Stimulated activated naive B cell treated with anti-CD40 and anti-IgM and Interleukin-4, amounts not matched to agents 10 μg/mL and 1 μg/mL and 100 μg/mL, for 72 hours (primary cell): Measurements from ENCODE around the gene TGFBR3L.

ENCODE experiments used
- ATAC-seq, 2 donors: fragments of 150-1000 bp; cut with Tn5 transposase; replicated peaks; 2 replicates each; pipeline ENCODE4 v1.10.0; 2021; ENCODE audit warnings: moderate library complexity in 1 of 2
- DNase-seq: peaks from one replicate; pipeline ENCODE4 v3.0.0; 2021
- H3K27ac Mint-ChIP-seq: one replicate; pipeline ENCODE4 v1.8.0; 2022; ENCODE audit warnings: mild to moderate bottlenecking, mixed read lengths
- H3K27me3 Mint-ChIP-seq, 2 donors: one replicate each; pipeline ENCODE4 v1.8.0; 2022; ENCODE audit warnings: mixed read lengths in 2 of 2
- H3K36me3 Mint-ChIP-seq, 2 donors: one replicate each; pipeline ENCODE4 v1.8.0; 2022; ENCODE audit warnings: mixed read lengths in 2 of 2, mild to moderate bottlenecking in 1 of 2
- H3K4me1 Mint-ChIP-seq, 2 donors: one replicate each; pipeline ENCODE4 v1.8.0; 2022; ENCODE audit warnings: mixed read lengths in 2 of 2, mild to moderate bottlenecking in 1 of 2
- H3K4me3 Mint-ChIP-seq, 2 donors: one replicate each; pipeline ENCODE4 v1.8.0; 2022; ENCODE audit warnings: mild to moderate bottlenecking in 2 of 2, mixed read lengths in 2 of 2, moderate library complexity in 1 of 2
- H3K9me3 Mint-ChIP-seq, 2 donors: one replicate each; pipeline ENCODE4 v1.8.0; 2022; ENCODE audit warnings: mixed read lengths in 2 of 2, mild to moderate bottlenecking in 1 of 2

The TGFBR3L gene

DNA sequence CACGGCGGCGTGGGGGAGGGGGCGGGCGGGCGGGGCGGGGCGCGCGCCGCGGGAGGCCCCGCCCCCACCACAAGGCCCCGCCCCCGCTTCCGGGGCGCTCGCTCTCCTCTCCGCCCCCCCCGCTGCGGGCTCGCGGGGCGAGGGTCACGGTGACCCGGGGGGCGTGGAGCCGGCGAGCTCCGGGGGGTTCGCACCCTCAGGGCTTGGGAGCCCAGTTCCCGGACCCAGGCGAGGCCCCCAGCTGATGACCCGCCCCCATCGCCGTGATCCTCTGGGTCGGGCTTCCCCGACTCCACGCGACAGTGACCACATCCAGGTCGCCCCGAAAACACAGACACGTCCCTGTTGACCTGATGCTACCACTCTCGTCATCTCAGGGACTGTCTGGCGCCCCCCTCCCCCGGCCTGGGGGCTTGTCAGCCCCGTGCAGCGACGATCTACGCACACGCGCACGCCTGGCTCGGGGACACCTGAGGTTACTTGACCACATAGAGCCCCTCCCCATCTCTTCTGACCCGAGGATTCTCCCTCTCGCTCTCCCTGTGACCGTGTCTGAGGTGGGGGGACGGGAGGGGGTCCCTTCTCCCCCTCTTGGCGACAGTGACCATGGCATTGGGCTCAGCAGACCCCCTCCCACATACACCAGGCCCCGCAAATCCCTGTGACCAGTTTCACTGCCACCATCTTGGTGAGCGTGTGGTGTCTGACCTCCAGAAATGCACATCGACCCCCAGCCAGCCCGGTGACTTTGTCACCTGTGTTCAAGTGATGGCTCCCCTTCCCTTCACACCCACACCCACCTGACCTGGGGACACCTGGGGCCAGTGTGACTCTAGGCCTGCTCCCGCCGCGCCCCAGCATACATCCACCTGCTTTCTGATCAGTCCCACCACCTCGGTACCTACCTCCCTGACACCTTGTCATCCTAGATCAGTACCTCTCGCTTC, 10.3 kb upstream of the TGFBR3L start:
- Mint-ChIP-seq H3K4me3 (peak overlapping the region; percentile 93 to 96), H3K27ac (peak overlapping the region; percentile 94), H3K9me3 (no peaks in the 10 kb centered on the region), H3K27me3 (no peaks in the 10 kb centered on the region), H3K4me1 (peaks cover 31 to 52% of the 10 kb centered on the region in 2 donors), H3K36me3 (peaks cover 16 to 34% of the 10 kb centered on the region in 2 donors)
- DNase-seq (peak; percentile 61), ATAC-seq (peak; percentile 55 to 57)

DNA sequence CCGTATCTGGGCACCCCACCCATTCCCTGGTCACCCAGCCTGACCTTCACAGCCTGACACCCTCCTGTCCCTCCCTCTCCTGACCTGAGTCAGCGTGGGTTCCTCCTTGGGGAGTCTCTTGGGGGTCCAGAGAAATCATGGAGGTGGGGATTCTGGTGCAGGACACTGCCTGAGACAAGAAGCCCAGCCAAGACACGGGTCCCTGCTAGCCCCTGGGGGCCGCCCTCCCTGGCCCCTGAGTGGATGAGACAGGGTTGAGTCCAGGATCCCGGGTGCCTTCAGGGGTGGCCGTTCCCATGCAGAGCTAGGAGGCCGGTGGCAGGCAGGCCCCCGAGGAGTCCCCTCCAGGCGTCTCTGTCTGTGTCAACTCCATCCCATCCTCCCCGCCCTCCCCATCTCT, 9.4 kb upstream of the TGFBR3L start:
- H3K4me1 Mint-ChIP-seq: peaks cover 31 to 52% of the 10 kb centered on the region in 2 donors
- no peaks in the 10 kb centered on the region for H3K27me3 Mint-ChIP-seq
- H3K36me3 Mint-ChIP-seq: peaks cover 20 to 39% of the 10 kb centered on the region in 2 donors
- ATAC-seq (no peak), DNase-seq (no peak)
- peak overlapping the region; percentile 94 for H3K27ac Mint-ChIP-seq
- H3K4me3 Mint-ChIP-seq: peak overlapping the region; percentile 92 to 93
- H3K9me3 Mint-ChIP-seq: no peaks in the 10 kb centered on the region

DNA sequence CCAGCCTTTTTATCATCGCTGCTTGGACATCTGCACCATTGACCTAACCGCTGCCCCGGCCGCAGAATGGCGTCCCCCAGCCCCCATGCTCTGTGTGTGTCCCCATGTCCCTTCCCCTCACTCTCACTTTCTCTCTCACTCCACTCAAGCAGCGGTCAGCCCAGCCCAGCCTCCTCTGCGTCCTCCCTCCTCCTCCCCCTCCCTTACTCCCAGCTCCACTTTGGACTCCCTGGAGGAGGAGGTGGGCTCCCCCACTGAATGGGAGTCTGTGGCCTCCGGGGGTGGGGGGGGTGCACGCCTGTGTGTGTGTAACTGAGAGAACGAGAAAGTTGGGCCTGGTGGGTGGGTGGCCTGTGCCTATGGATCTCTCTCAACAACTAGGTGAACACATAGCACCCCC, 8.8 kb upstream of the TGFBR3L start:
- Mint-ChIP-seq H3K4me3 (peak overlapping the region; percentile 60 to 73), H3K36me3 (peaks cover 26 to 44% of the 10 kb centered on the region in 2 donors), H3K27me3 (no peaks in the 10 kb centered on the region), H3K4me1 (peaks cover 33 to 52% of the 10 kb centered on the region in 2 donors), H3K27ac (peak overlapping the region; percentile 11), H3K9me3 (no peaks in the 10 kb centered on the region)
- DNase-seq: no peak
- no peak for ATAC-seq

DNA sequence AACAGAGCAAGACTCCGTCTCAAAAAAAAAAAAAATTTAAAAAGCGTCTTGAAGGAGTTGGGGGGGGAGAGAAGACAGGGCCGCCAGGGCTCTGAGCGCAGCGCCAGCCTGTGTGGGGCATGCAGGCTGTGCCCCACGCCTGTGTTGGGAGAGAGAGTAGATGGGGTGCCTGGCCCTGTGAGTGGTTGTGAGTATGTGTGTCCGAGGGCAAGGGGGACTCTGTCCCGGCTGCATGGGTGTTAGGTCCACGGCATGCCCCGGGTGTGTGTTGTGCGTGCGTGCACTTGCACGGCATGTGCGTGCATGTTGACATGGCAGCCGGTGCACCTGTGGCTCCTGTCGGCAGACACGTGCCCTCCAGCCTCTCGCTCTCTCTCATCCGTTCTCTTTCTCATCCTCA, 7.5 kb upstream of the TGFBR3L start:
- no peaks in the 10 kb centered on the region for H3K9me3 Mint-ChIP-seq
- H3K36me3 Mint-ChIP-seq: peaks cover 36 to 53% of the 10 kb centered on the region in 2 donors
- no peak overlapping the region for H3K27ac Mint-ChIP-seq
- peaks cover 34 to 48% of the 10 kb centered on the region in 2 donors for H3K4me1 Mint-ChIP-seq
- no peak for ATAC-seq
- no peak overlapping the region for H3K4me3 Mint-ChIP-seq
- DNase-seq: no peak
- no peaks in the 10 kb centered on the region for H3K27me3 Mint-ChIP-seq

DNA sequence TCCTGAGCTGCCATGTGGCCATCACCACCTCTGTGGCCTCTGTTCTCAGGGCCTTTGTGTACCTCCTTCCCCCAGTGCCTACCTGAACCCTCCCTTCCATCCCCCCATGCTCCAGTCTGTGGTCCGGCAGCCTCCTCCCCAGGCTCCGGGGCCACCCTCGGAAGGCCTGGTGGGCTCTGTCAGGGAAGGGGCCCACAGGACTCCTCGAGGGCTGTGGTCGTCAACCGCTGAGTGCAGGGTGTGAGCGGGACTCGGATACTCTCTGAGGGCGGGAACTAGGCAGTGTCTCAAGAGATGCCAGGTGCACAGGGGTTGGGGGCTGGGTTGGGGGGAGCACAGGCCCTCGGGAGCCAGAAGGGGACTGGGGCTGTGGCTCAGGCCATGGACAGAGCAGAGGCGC, 7.1 kb upstream of the TGFBR3L start:
- H3K4me1 Mint-ChIP-seq: peaks cover 32 to 44% of the 10 kb centered on the region in 2 donors
- H3K9me3 Mint-ChIP-seq: no peaks in the 10 kb centered on the region
- ATAC-seq (no peak), DNase-seq (no peak)
- no peaks in the 10 kb centered on the region for H3K27me3 Mint-ChIP-seq
- no peak overlapping the region for H3K4me3 Mint-ChIP-seq
- peaks cover 37 to 55% of the 10 kb centered on the region in 2 donors for H3K36me3 Mint-ChIP-seq
- H3K27ac Mint-ChIP-seq: no peak overlapping the region

DNA sequence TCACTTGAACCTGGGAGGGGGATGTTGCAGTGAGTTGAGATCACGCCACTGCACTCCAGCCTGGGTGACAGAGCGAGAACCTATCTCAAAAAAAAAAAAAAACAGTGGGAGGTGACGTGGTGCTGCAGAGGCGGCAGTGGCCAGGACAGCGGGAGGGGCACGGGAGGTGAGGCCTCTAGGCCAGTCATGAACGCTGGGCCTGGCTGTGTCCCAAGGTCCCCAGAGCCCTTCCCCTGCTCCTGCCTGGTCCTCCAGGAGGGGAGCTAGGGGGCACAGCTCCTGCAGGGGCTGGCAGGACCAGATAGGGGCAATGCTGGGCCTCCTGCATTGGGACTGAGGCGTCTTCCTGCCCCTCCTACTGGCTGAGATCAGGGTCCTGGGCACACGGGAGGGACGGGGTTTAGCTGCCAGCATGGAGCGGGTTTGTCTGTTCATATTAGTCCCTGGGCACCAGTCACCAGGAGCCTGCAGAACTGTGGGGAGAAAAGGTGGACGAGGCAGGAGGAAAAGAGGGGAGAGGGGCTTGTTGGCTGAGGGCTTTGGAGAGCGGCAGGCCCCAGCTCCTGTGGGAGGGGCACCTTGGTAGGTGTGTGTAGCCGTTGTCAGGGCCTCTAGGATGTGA, 6.4 kb upstream of the TGFBR3L start:
- Mint-ChIP-seq H3K27me3 (no peaks in the 10 kb centered on the region), H3K4me1 (peaks cover 26 to 43% of the 10 kb centered on the region in 2 donors), H3K9me3 (no peaks in the 10 kb centered on the region), H3K36me3 (peaks cover 43 to 60% of the 10 kb centered on the region in 2 donors), H3K4me3 (no peak overlapping the region), H3K27ac (no peak overlapping the region)
- ATAC-seq: no peak
- no peak for DNase-seq

DNA sequence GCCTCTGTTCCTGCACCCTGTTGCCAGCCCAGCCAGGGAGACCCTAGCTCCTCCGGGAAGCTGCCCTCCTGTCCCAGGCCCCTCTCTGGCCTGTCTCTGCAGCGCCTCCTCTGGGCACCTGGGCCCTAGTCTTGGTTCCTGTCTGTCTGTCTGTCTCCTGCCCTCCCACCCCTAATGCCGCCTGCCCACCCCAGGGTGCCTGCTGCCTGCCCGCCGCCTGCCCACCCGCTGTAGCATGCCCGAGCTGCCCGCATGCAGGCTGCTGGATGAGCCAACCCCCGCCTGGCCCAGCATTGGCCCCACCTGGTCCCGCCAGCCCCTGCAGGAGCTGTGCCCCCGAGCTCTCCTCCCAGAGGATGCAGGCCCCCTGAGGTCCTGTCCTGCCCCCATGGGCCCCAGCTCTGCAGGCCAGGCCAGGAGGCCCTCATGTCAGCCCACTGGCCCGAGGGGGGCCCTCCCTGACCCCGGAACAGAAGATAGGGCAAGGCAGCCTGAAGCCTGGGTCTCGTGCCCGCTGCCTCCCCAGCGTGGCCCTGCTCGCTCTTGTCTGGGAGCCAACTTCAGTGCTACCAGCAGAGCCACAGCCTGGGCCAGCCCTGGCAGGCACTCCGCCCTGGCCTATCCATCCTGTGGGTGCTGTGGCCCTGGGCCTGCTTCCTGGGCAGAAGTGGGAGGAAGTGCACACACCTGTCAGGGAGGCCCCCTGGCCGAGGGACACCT, 5.7 kb upstream of the TGFBR3L start:
- DNase-seq (no peak), ATAC-seq (no peak)
- no peak overlapping the region for H3K27ac Mint-ChIP-seq
- H3K9me3 Mint-ChIP-seq: no peaks in the 10 kb centered on the region
- H3K4me3 Mint-ChIP-seq: no peak overlapping the region
- H3K27me3 Mint-ChIP-seq: no peaks in the 10 kb centered on the region
- H3K4me1 Mint-ChIP-seq: peaks cover 22 to 37% of the 10 kb centered on the region in 2 donors
- H3K36me3 Mint-ChIP-seq: peaks cover 42 to 59% of the 10 kb centered on the region in 2 donors

DNA sequence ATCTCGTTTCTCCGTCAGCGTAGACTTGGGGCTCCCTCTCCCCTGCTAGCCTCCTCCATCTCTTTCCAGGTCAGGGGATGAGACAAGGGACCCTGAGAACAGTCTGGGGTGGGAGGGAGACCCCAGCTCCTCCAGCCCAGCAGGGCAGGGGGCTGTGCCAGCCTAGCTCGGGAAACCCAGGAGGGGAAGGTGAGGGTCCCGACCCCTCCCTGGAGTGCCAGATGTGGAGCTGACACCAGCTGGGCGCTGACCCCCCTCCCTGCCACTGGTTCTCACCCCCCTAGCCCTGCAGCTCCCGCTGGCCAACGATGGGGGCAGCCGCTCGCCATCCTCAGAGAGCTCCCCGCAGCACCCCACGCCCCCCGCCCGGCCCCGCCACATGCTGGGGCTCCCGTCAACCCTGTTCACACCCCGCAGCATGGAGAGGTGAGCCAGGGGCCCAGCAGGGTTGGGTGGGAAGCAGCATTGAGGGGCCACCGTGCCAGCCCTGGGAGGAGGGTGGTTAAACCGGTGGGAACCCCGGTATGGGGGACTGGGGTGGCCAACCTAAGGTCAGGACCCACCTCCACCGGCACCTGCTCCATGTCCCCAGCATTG, 5.1 kb upstream of the TGFBR3L start:
- Mint-ChIP-seq H3K36me3 (peaks cover 42 to 57% of the 10 kb centered on the region in 2 donors), H3K27ac (no peak overlapping the region), H3K4me3 (no peak overlapping the region), H3K9me3 (no peaks in the 10 kb centered on the region), H3K27me3 (peaks cover under 1 to 4% of the 10 kb centered on the region in 2 donors), H3K4me1 (peaks cover 20 to 40% of the 10 kb centered on the region in 2 donors)
- ATAC-seq (no peak), DNase-seq (no peak)

DNA sequence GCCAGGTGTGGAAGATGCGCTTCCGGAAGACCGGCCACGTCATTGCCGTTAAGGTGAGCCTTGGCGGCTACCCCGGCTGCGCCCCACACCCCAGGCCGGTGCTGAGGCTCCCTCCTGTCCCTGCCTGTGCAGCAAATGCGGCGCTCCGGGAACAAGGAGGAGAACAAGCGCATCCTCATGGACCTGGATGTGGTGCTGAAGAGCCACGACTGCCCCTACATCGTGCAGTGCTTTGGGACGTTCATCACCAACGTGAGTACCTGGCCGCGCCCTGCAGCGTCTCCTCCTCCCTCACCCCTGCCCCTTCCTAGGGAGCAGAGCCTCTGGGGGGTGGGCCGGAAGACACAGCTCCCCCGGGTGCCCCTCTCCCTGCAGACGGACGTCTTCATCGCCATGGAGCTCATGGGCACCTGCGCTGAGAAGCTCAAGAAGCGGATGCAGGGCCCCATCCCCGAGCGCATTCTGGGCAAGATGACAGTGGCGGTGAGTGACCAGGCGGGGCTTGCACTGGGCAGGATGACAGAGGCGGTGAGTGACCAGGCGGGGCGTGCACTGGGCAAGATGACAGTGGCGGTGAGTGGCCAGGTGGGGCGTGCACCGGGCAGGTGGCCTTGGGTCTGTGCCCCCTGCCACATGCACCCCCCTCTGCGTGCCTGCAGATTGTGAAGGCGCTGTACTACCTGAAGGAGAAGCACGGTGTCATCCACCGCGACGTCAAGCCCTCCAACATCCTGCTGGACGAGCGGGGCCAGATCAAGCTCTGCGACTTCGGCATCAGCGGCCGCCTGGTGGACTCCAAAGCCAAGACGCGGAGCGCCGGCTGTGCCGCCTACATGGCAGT, 4.1 kb upstream of the TGFBR3L start:
- Mint-ChIP-seq H3K4me1 (peaks cover 17 to 39% of the 10 kb centered on the region in 2 donors), H3K27me3 (peaks cover 10 to 13% of the 10 kb centered on the region in 2 donors), H3K27ac (no peak overlapping the region), H3K4me3 (no peak overlapping the region), H3K9me3 (no peaks in the 10 kb centered on the region), H3K36me3 (peaks cover 43 to 49% of the 10 kb centered on the region in 2 donors)
- no peak for DNase-seq
- ATAC-seq: no peak

DNA sequence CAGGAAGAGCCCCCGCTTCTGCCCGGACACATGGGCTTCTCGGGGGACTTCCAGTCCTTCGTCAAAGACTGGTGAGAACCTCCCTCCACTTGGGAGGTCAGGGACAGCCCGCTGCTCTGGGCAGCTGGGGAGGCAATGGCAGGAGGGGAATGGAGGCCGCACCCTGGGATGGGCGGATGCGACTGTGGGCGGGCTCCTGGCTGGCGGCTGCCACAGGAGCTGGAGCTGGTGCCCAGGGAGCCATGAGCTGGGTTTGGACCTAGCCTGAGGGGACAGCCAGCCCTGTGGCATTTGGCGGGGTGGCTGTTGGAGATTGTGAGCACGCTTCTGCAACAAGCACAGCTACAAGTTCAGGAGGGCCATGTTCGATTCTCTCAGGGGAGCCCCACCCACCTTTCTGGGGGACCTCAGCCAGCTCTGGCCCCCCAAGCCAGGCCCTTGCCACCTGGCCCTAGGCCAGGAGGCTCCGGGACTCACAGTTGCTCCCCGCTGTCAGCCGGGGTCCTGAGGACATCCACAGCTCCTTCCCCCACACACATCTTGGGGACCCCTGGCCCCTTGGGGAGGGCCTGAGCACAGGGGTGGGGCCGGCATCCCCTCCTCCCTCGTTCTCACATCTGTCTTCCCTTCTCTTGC, 3.0 kb upstream of the TGFBR3L start:
- DNase-seq: no peak
- Mint-ChIP-seq H3K36me3 (peaks cover 38 to 42% of the 10 kb centered on the region in 2 donors), H3K4me3 (no peak overlapping the region), H3K9me3 (no peaks in the 10 kb centered on the region), H3K27me3 (peaks cover 16 to 19% of the 10 kb centered on the region in 2 donors), H3K27ac (no peak overlapping the region), H3K4me1 (peaks cover 16 to 39% of the 10 kb centered on the region in 2 donors)
- ATAC-seq: no peak

DNA sequence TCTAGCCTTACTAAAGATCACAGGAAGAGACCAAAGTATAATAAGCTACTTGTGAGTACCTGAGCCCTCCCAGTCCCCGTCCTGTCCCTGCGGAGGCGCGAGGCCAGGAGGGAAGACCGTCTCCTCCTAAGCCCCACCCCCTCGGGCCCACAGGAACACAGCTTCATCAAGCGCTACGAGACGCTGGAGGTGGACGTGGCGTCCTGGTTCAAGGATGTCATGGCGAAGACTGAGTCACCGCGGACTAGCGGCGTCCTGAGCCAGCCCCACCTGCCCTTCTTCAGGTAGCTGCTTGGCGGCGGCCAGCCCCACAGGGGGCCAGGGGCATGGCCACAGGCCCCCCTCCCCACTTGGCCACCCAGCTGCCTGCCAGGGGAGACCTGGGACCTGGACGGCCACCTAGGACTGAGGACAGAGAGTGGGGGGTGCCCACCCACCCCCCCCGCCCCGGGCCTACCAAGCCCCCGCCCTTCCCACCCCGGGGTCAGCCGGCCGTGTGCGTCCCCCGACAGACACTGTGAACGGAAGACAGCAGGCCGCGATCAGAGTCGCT, 2.4 kb upstream of the TGFBR3L start:
- no peak overlapping the region for H3K4me3 Mint-ChIP-seq
- no peak overlapping the region for H3K27ac Mint-ChIP-seq

DNA sequence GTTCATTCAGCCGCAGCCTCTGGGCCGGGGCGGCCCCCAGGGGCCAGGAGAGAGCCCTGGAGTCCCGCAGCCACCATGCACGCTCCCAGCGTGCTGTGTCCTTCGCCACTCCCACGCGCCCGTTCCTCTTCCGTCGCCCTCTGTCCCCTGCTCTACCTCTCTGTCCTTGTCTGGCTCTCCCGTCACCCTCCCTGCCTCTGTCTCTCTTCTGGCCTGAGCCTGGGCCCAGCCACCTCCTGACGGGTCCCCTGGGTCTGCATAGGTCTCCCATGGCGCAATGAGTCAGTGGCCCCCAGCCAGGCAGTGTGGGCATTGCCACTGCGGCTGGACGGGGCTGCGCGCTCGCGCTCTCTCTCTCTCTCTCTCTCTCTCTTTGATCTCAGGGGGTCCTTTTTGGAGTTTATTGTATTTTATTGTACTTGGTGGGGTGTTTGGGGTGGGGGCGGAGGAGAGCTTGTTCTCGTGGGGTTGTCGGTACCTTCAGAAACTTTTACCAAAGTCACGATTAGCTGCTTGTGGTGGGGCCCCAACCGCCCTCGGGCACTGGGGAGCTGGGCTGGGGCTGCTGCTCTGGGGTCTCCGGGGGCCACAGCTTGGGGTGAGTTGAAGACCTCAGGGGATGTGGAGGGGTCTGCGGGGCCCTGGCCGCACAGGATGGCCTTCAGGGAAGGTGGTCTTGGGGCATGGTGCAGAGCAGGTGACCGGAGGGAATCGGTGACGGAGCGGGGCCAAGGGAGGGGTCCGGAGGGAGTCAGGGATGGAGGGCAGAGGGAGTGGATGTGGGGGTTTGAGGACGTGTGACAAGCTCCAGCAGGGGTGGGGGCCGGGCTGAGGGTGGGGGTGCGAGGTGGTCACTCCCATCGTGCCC, 1.7 kb upstream of the TGFBR3L start:
- Mint-ChIP-seq H3K27ac (peak overlapping the region; percentile 57), H3K4me3 (no peak overlapping the region), H3K27me3 (peaks cover 25 to 26% of the 10 kb centered on the region in 2 donors), H3K36me3 (peaks cover 31 to 34% of the 10 kb centered on the region in 2 donors), H3K4me1 (peaks cover 13 to 46% of the 10 kb centered on the region in 2 donors), H3K9me3 (no peaks in the 10 kb centered on the region)
- no peak for ATAC-seq
- no peak for DNase-seq

More for the DNA sequence above, 2.4 kb upstream of the TGFBR3L start:
- DNase-seq (no peak), ATAC-seq (no peak)
- H3K36me3 Mint-ChIP-seq: peaks cover 34 to 38% of the 10 kb centered on the region in 2 donors
- H3K9me3 Mint-ChIP-seq: no peaks in the 10 kb centered on the region
- peaks cover 20 to 22% of the 10 kb centered on the region in 2 donors for H3K27me3 Mint-ChIP-seq
- H3K4me1 Mint-ChIP-seq: peaks cover 15 to 44% of the 10 kb centered on the region in 2 donors
